Activated B cell treated with CpG ODN at 0.5 μM for 24 hours (primary cell): ENCODE data around the gene FZD8. TPM values are rescaled to one million over a fixed set of nuclear protein-coding genes. Genes with fewer than 3 reads are reported as not detected.

Source experiments
- ATAC-seq: fragments of 200-7000 bp; cut with Tn5 transposase; one replicate; pipeline ENCODE4 v1.10.0; 2021; ENCODE audit warnings: low read depth, mild to moderate bottlenecking, moderate library complexity
- CTCF ChIA-PET: fragments of 350-600 bp; sonication (Branson Sonifier 250); formaldehyde crosslinking; loops from one replicate; lab custom pipeline; 2021; ENCODE audit warnings: antibody characterized with exemption; lab: Charles Lee
- POLR2A ChIA-PET: fragments of 350-600 bp; sonication (Branson Sonifier 250); formaldehyde crosslinking; loops from one replicate; lab custom pipeline; 2021; ENCODE audit warnings: antibody characterized with exemption; lab: Charles Lee
- DNase-seq: peaks from one replicate; pipeline ENCODE4 v3.0.0; 2022
- H3K27ac Mint-ChIP-seq: one replicate; pipeline ENCODE4 v1.8.0; 2020; ENCODE audit warnings: mixed read lengths
- H3K27me3 Mint-ChIP-seq: one replicate; pipeline ENCODE4 v1.8.0; 2021; ENCODE audit warnings: mixed read lengths
- H3K36me3 Mint-ChIP-seq: one replicate; pipeline ENCODE4 v1.8.0; 2021; ENCODE audit warnings: low read depth, mixed read lengths
- H3K4me1 Mint-ChIP-seq: one replicate; pipeline ENCODE4 v1.8.0; 2021; ENCODE audit warnings: mixed read lengths
- H3K4me3 Mint-ChIP-seq: one replicate; pipeline ENCODE4 v1.8.0; 2020; ENCODE audit warnings: mild to moderate bottlenecking, mixed read lengths
- H3K9me3 Mint-ChIP-seq: one replicate; pipeline ENCODE4 v1.8.0; 2020; ENCODE audit warnings: mixed read lengths
- CTCF ChIP-seq: fragments of 200-600 bp; IDR thresholded peaks from one replicate; pipeline ENCODE4 v1.8.0; 2022; ENCODE audit warnings: antibody characterized with exemption, mild to moderate bottlenecking
- intact Hi-C: fragments of 100-400 bp; cut with micrococcal nuclease; formaldehyde crosslinking; loops from one replicate; pipeline ENCODE4 v1.15.1; 2024
- total RNA-seq: library from RNA; stranded (reverse); gene quantifications from 2 replicates; pipeline ENCODE4 v1.2.3, GENCODE V29; 2022

The FZD8 gene
- total RNA-seq, 1 donor from 2014 or later = 0.22 TPM

GRCh38 chr10:35608328-35608672 lies 33.8 kb downstream of the FZD8 start:
- no peak overlapping the region for H3K4me3 Mint-ChIP-seq
- H3K27ac Mint-ChIP-seq = no peak overlapping the region
- ChIA-PET CTCF (no interaction called here), POLR2A (no interaction called here)
- peaks cover 9% of the 10 kb centered on the region for H3K4me1 Mint-ChIP-seq
- ATAC-seq (no peak), DNase-seq (no peak)
- no peaks in the 10 kb centered on the region for H3K36me3 Mint-ChIP-seq
- H3K27me3 Mint-ChIP-seq = peaks cover 45% of the 10 kb centered on the region
- no peak for TF ChIP-seq CTCF
- peaks cover 4% of the 10 kb centered on the region for H3K9me3 Mint-ChIP-seq
- intact Hi-C loops = no loop called here

GRCh38 chr10:35607475-35608327 lies 34.4 kb downstream of the FZD8 start:
- DNase-seq = no peak
- ATAC-seq = no peak

GRCh38 chr10:35606430-35606829 lies 35.7 kb downstream of the FZD8 start:
- POLR2A ChIA-PET = no interaction called here
- no peak for ATAC-seq

More at GRCh38 chr10:35607475-35608327, 34.4 kb downstream of the FZD8 start:
- Mint-ChIP-seq H3K9me3 (peaks cover 4% of the 10 kb centered on the region), H3K36me3 (no peaks in the 10 kb centered on the region), H3K27ac (no peak overlapping the region), H3K27me3 (peaks cover 45% of the 10 kb centered on the region), H3K4me1 (peaks cover 9% of the 10 kb centered on the region), H3K4me3 (peak overlapping the region; percentile 45)
- CTCF ChIA-PET = no interaction called here
- no peak for TF ChIP-seq CTCF
- POLR2A ChIA-PET = no interaction called here
- intact Hi-C loops = no loop called here

GRCh38 chr10:35605191-35605590 lies 36.9 kb downstream of the FZD8 start, which contains the start of gene GJD4:
Gene GJD4 (plus strand): TSS chr10:35605341. CDS start chr10:35605568, 227 bp downstream.
- peaks cover 9% of the 10 kb centered on the region for H3K4me1 Mint-ChIP-seq
- H3K27me3 Mint-ChIP-seq = peaks cover 40% of the 10 kb centered on the region

More at GRCh38 chr10:35606430-35606829, 35.7 kb downstream of the FZD8 start:
- Mint-ChIP-seq H3K27me3 (peaks cover 42% of the 10 kb centered on the region), H3K9me3 (peaks cover 5% of the 10 kb centered on the region), H3K36me3 (no peaks in the 10 kb centered on the region), H3K27ac (no peak overlapping the region), H3K4me1 (peaks cover 9% of the 10 kb centered on the region), H3K4me3 (no peak overlapping the region)
- intact Hi-C loops = no loop called here
- DNase-seq = no peak
- TF ChIP-seq CTCF = no peak
- CTCF ChIA-PET = no interaction called here

More at GRCh38 chr10:35605191-35605590, 36.9 kb downstream of the FZD8 start, which contains the start of gene GJD4:
- peaks cover 10% of the 10 kb centered on the region for H3K9me3 Mint-ChIP-seq
- TF ChIP-seq CTCF = no peak
- intact Hi-C loops = no loop called here
- no peak for ATAC-seq
- DNase-seq = no peak
- POLR2A ChIA-PET = no interaction called here
- H3K27ac Mint-ChIP-seq = no peak within 1 kb of the TSS
- no peak within 1 kb of the TSS for H3K4me3 Mint-ChIP-seq
- H3K36me3 Mint-ChIP-seq = no peaks in the 10 kb centered on the region
- CTCF ChIA-PET = no interaction called here
